Measurements from ENCODE around the gene PANX2. TPM values are rescaled to one million over a fixed set of nuclear protein-coding genes. Genes with fewer than 3 reads are reported as not detected.
"Not testable (repeated sequence)": the region's sequence is repeated elsewhere in the genome, so short reads cannot be mapped to it uniquely, and the experiment has no call there.

Gene PANX2
- total RNA-seq, 1 donor from 2014 or later = 0.76 TPM

GRCh38 chr22:50168490-50169180, 1.9 kb upstream of the PANX2 start:
- intact Hi-C loops (cut with DNase I); ATAC-seq; DNase-seq (ENCODE audit: low spot score): not testable (repeated sequence)

DNA sequence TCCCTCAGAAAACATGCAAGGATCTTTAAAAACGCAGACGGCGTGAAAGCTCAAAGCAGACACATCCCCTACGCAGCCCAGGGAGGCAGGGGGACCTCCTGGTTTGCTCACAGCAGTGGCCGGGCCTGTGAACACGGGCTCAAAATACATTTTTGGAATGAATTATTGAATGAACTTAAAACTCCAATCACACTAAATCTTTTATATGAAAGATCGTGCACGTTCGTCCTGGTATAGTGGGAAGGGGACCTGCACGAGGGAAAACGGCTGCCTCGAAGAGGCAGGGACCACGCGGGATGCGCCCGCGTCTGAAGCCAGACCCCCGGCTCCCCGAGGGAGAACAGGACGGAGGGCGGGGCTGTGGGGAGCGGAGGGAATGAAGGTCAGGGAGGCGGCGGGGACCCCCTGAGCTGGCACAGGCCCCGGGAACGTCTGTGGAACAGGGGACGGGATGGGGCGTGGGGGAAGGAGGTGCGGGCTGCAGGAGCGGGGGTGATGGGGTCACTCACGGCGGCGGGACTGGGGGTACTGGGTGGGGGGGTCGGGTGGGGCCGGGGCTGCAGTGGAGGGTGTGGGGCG, 1.3 kb upstream of the PANX2 start:
- no peak for ATAC-seq
- no peak for DNase-seq (ENCODE audit: low spot score)
- intact Hi-C loops (cut with DNase I) = no loop called here

- no peak for ATAC-seq
Observed at GRCh38 chr22:50169774-50170341, 673 bp upstream of the PANX2 start.

GRCh38 chr22:50171319-50171964, 911 bp downstream of the PANX2 start:
- peak; percentile 5 for ATAC-seq
- intact Hi-C loops (cut with DNase I) = no loop called here
- no peak for DNase-seq (ENCODE audit: low spot score)

More at GRCh38 chr22:50169774-50170341, 673 bp upstream of the PANX2 start:
- intact Hi-C loops (cut with DNase I) = no loop called here
- no peak for DNase-seq (ENCODE audit: low spot score)

DNA sequence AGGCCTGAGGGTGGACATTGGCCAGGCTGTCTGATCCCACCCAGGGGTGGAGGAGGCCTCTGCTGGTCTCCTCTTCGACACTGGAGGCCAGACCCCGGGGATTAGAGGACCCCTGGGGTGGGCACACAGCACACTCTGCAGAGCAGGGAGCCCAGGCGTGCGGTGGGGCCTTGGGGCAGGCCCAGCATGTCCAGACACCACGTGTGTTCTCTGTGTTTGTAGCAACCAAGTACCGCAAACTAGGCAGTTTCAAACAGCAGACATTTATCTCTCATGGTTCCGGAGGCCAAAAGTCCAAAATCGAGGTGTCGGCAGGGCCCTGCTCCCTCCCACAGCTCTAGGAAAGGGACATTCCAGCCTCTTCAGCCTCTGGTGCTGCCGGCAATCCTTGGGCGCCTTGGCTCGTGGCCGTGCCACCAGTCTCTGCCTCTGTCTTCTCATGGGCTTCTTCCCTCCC, 1.5 kb downstream of the PANX2 start:
- DNase-seq (ENCODE audit: low spot score) = no peak
- intact Hi-C loops (cut with DNase I) = no loop called here
- ATAC-seq = peak; percentile 20

DNA sequence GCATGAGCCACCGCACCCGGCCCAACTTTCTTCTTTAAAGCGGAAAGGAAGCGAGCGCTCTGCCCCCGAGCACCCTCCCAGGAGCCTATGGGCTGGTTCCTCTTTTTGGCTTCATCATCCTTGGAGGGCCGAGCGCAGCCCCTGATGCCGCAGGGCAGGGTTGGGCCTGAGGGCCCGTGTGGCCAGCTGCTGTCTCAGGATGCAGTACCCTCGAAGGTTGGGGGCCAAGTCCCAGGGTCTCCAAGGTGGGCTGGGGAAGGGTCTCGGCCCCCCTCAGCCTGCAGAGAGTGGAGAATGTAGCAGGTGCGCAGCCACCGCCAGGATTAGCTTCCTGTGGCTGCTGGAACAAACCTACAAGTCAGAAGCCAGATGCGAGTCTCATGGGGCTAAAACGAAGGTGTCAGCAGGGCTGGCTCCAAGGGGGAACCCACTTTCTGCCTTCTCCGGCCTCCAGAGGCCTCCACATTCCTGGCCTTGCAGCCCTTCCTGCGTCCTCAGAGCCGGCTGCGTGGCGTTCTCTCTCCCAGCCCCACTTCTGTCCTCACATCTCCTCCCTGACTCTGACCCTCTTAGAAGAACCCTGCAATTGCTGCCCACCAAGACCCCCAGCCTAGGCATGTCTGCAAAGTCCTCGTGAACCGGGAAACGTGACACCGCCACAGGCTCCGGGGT, 2.9 kb downstream of the PANX2 start:
- intact Hi-C loops (cut with DNase I) = no loop called here
- ATAC-seq = peak; percentile 39
- DNase-seq (ENCODE audit: low spot score) = no peak

GRCh38 chr22:50173983-50174355, 3.4 kb downstream of the PANX2 start:
- no peak for ATAC-seq
- no peak for DNase-seq (ENCODE audit: low spot score)
- intact Hi-C loops (cut with DNase I) = no loop called here

DNA sequence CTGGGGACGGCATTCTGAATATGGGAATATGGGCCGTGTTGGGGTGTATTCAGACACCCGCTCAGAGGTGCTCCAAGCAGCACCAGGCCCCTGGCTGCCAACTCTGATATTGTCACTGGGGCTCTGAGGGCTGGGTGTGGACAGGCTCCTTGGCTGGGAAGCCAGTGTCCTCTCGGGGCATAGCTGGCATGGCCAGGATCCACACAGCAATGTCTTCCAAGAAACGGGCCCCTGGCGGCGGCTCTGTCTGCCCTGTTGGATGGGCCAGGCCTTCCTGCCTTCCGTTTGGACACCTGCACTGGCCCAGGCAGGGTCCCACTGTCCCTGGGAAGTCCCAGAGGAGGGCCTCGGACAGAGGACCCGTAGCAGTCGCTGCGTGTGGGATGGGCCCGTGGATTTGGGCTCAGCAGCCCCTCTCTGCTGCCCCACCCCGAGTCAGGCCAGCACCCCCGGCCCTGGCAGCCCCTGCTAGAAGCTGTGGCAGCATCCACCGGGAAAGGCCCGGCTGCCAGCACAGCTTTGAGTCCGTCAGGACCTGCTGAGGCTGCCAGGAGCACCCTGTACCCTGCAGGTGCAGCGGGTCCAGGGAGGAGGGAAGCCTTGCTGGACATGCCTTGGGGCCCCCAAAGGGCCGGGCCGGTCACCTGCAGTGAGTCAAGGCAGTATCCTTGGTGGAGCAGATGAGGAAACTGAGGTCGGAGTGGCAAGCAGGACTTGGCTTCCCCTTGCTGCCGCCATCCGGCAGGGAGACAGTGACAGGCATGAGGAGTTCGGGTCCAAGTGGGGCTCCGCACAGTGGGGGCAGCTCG, 4.1 kb downstream of the PANX2 start:
- ATAC-seq (no peak), DNase-seq (ENCODE audit: low spot score) (no peak)
- intact Hi-C loops (cut with DNase I) = no loop called here

GRCh38 chr22:50175191-50175461, 4.6 kb downstream of the PANX2 start:
- intact Hi-C loops (cut with DNase I) = no loop called here
- ATAC-seq (no peak), DNase-seq (ENCODE audit: low spot score) (no peak)

DNA sequence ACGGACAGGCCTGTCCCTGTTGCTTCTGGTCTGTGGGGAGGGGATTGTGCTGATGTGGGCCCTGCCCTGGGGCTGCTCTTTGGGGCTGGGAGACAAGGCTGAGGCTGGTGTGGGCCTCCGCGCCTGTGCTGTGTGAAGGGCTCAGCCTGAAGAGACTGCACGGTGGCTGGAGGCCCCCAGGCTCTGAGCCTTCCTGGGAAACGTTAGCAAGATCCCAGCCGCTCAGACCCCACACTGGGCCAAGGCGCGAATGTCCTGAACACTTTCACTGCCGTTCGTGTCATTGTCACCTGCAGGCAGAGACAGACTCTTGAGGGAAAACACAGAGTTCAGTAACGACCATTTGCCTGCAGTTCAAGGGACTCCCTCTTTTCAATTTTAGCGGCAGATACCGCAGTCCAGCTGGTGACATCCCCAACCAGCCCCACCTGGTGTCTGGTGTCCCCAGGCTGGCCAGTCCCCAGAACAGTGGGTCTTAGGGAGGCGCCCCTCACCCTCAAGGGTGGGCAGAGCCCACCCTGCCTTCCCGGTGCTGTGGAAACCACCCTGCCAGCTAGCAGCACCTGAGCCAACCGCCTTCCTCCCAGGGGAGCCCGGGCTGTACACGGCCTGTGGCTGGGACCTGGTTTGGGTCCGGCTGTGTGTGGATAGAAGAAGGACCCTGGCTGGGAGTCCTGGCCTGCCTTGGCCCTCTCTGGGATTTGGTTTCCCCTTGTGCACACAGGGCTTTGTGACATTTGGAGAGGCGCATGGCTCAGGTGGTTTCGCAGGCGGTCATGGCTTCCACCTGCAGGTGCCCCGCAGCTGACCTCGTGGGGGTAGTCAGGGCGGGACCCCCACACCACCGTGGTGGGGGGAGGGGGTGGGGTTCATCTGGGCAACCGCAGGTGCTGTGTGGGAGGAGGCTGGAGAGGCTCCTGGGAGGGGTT, 5.7 kb downstream of the PANX2 start:
- intact Hi-C loops (cut with DNase I) = no loop called here
- DNase-seq (ENCODE audit: low spot score) = peak; percentile 53
- no peak for ATAC-seq

- ATAC-seq (no peak), DNase-seq (ENCODE audit: low spot score) (peak; percentile 58)
- intact Hi-C loops (cut with DNase I) = no loop called here
Observed at GRCh38 chr22:50176850-50177536, 6.5 kb downstream of the PANX2 start.

- ATAC-seq (no peak), DNase-seq (ENCODE audit: low spot score) (peak; percentile 58)
- intact Hi-C loops (cut with DNase I) = no loop called here
Observed at GRCh38 chr22:50177537-50178470, 7.3 kb downstream of the PANX2 start.

- ATAC-seq (no peak), DNase-seq (ENCODE audit: low spot score) (no peak)
- intact Hi-C loops (cut with DNase I) = no loop called here
Observed at GRCh38 chr22:50178471-50178864, 7.9 kb downstream of the PANX2 start.

GRCh38 chr22:50178871-50179869, 8.6 kb downstream of the PANX2 start:
- no peak for DNase-seq (ENCODE audit: low spot score)
- intact Hi-C loops (cut with DNase I) = no loop called here
- ATAC-seq = no peak
